Fibroblast of skin of abdomen (primary cell): ENCODE measurements around the gene ADAM33.

ENCODE experiments used
- DNase-seq: peaks from one replicate; pipeline ENCODE4 v3.0.0-alpha.2; 2013

The ADAM33 gene

DNA sequence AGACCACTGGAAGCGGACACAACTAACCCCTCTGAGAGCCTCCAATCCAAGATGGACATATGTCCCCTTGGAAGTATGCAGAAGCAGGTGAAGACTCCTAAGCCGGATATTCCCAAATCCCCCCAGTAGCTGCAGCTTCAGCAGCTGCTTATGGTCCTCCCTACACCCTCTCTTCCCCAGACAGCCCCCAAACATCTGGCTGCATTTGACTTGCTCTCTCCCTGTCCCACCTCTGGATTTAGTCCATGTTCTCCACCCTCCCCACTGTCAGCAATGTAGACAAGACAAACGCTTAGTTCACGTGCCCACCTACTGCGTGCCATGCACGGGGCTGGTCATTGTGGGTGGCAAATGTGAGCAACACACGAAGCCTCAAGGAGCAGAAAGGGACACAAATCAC is 4.6 kb upstream of the ADAM33 start:
- no peak for DNase-seq

DNA sequence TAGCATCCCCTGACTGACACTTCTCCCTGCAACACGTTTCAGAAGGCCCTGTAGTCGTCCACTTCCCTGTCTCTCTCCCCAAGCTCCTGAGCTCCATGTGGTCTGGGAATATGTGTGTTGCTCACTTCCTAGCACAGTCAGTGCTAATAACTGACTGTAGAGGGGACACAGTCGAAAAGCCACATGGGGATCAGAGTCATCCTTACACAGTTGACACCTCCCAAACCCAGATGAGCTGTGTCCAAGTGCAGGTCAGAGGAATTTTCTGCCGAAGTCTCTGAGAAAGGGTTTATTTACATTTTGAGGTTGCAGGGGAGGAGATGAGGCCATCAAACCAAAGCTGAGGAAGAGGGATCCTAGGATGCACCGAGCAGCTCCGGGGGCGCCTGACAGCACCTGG is 3.5 kb upstream of the ADAM33 start:
- DNase-seq: no peak

DNA sequence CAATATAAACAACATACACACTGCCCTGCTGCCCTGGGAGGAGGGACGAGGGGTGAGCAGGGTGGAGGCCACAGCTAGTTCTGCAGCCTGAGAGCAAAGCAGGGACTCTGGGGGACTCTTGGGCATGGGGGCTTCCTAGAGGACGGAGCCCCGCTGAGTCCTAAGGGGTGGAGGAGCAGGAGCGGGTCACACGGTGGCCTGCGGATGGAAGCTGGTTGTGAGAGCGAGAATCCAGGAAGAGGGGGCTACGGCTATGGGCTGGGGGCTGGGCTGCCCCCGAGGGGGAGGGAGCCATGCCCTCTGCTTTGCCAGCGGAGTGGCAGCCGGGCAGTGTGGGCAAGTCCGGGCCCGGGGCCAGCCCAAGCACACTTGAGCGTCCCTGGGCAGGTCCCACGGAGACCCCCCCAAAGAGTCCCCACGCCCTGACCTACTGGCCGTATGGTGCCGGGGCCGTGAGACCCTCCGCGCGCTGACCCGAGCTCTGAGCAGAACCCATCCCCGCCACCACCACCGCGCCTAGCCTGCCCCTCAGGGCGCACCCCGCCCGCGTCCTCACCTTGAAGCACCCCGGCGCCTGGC is 369 bp downstream of the ADAM33 start:
- DNase-seq: no peak

DNA sequence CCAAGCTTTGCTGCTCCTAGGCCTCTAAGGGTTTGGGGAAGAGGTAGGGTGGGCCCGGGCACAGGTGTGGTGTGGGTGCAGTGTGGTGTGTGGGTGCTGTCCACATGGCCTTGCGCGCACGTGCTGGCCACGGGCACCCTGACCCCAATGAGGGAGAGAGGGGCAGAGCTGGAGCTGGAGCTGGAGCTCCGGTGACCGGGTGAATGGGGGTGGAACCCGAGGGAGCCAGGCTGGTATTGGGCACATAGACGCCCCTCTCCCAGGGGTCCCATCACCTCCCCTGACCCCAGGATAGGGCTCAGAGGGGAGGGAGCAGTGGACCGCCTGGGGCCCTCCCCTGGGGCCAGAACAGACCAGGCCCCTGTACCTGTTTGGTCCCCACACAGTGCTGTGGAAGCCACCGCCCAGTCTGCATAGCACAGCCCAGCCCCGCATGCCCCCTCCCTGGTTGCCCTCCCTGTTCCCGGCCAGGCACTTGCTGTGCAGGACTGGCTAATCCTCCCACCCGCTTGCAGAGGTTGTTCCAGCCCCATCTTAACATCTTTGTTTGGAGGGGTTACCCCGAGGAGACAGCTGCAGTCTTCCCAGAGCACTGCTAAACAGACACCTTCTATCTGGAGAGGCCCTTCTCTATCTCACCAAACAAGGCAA is 984 bp downstream of the ADAM33 start:
- no peak for DNase-seq

DNA sequence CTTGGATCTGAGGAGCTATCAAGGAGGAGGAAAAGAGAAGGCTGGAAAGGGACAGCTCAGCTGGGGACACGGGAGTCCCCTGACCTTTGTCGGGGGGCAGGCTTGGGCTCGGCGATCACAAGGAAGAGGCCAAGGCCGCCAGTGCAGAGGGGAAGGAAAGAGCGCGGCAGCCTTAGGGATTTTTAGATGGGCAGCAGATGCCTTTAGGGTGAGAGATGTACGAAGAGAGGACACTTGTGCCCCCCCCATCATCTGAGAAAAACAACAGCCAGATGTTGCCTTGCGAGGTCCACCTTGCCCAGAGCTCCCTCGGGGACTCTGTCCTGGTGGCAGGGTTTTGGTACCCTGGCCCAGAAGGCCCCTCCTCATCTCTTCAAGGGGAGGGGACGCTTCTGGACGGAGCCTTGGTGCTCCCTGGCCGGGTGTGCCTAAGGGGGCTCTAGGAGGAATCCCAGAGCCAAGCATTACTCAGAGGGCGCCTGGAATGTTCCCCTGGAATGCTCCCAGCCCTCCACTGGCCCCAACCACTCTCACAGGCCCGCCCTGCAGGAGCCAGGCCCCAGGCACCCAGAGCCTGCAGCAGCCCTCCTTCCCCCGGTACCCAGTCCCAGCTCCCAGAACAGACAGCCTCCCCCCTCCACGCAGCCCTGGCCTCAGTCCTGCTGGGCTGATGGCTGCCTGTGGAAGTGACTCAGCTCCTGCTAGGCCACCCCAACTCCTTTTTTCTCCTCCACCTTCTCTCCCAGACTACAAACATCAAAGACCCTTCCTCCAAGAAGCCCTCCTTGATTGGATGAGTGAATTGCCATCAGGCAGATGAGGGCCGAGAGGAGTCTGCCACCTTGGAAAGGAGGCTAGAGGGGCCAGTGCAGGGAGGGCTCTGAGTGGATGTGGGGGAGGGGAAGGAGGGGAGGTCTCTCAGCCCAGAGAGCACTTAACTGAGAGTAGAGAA is 1.8 kb downstream of the ADAM33 start:
- DNase-seq: peak; percentile 85

DNA sequence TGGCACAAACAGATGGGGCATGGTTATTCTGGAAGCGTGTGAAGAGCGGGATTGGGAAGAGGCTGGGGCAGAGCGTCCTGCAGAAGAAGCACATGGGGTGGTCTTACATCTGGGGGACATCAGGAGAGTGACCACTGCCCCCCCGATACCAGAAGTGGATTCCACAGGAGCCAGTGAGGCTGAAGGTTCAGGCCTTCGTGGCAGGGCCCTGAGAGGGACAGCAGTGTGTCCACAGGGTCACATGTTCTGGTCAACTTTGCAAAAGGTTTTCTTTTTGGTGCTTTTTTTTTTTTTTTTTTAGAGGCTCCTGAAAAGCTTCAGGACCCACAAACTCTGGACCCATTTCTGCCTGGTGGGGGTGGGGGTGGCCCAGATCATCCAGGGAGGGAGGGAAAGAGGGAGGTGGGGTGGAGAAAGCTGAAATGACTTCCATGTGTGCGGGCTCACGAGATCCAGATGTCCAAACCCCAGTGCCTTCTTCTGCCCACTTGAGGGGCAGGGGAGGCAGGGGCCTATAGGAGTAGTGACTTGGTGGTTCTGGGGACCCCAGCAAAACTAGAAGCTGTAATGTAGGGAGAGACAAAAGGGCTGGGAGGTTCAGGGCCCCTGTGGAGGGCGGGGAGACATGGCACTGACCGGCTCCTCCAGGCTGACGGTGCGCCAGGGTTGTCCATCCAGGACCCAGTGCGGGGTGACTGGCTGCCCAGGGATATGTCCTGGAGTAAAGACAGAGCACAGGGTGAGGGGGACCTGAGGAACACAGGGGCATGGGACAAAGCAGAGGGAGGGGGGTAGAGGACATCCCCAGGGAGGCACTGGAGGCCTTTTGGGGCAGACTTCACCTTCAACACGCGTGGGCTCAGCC is 2.7 kb downstream of the ADAM33 start:
- peak; percentile 61 for DNase-seq

DNA sequence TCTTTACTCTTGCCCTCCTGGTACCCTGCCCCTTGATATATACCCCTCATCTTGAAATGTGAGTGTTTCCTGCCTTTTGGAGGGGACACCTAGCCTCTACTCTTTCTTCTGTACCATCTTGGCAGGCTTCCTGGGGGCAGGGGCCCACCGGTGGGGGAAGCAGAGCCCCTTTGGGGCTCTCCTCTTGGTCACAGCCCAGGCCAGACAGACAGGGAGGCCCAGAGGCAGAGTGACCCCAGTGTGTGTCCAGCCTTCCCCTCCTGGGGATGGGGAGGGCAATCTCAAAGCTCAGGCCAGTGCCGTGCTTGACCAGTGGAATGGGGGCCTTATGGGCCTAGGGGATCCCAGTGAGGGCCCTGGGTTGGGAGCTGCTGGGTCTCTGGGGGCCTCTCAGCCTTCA is 3.6 kb downstream of the ADAM33 start:
- DNase-seq: no peak

DNA sequence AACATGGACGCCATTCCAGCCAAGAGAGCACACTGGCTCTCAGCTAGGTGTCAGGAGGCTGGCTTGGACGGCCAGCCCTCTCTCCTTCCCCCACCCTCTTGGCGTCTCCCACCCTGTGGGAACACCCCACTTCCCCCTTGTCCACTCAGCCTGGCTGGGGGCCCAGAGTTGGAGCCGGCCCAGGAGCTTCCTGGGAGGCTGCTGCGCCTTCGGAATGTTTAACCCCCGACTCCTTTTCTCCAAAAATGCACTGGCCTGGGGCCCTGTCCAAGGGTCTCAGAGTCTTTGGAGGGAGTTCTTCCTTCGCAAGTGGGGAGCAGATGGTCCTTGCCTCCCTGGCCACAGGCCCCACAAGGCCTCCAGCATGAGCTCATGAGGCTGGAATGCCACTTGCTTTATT is 4.1 kb downstream of the ADAM33 start:
- DNase-seq: peak; percentile 67

DNA sequence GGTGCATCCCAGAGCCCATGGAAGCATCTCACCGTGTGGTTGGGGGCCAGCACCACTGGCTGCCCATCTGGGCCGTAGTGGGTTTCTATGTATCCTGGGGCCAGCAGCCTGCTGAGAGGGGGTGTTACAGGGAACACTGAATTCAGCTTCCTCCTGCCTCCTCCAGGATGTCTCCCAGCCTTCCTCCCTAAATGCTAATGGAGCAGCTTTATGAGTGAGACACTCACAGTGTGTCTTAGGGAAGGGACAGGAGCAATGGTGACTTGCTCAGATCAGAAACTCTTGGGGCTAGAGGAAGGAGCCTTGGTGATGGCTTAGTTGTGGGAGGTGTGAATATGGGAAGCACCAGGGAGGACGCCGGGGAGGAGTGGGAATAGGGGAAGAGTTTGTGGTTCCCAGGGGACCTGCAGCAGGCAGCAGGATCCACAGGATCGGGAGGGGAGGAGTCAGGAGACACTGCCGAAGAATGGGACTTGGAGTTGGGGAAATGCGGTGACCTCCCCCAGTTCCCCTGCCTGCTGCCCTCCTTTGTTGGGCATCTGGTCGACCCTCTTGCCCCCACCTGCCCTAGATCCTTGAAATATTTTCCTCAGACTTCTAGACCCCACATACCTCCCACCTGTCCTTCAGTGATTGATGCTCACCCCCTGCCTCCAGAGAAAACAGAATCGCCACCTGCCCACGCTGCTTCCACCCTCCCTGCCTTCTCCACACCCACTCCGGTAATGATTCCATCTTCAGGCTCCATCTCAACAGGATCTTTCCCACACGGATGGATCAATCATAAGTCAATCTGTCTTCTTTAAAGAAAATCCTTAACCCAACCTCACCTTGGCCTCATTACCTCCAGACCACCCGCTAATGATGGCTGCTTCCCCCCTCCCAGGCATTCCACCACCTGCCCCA is 6.6 kb downstream of the ADAM33 start:
- no peak for DNase-seq

DNA sequence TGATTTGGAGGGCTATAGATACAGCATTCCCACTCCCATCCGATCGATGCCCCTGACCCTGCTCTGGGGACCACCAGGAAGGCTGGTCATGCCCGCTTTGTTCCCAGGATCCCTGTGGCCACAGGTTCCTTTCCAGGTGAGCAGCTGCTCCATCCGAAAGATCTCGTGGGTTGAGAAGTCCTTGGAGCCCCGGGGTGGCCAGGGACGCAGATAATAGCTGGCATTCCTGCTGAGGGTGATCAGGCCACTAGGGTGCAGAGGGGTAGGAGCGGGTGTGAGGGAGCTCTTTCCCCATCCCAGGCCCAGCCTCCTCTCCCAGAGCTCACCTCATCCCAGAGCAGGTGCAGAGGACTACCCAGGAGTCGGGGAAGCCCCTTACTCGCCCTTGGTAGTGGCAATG is 7.4 kb downstream of the ADAM33 start:
- no peak for DNase-seq

DNA sequence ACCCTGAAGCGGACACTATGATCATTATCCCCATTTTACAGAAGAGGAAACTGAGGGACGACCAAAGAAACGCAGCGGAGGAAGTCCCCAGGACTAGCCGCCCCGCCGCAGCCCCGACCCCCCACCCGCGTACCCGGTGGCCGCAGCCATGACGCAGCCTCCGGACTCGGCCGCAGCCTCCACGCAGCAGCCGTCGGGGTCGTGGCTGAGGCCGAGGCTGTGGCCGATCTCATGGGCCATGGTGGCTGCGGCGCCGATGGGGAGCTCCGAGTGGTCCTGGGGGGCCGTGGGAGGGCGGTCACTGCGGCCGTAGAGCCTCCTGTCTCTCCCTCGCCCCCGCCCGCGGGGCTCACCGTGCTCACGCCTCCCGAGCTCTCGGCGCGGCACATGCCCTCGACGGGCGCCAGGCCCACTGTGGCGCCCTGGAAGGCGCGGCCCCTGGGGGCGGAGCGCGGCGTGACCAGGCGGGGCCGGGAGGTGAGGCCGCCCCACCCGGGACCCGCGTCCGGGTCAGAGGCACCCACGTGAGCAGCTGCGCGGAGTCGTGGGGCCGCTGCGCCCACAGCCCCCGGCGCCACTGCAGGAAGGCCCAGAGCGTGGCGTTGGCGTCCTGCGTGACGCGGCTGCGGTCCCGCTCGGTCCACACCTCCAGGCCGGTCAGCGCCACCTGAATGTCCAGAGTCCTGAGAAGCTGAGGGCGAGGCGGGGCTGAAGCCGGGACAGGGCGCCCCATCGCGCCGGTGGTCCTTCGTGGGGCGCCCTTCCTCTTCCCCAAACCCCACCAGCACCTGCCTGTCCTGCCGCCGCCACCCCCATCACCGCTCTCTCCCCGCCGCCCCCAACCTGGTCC is 8.4 kb downstream of the ADAM33 start:
- DNase-seq: no peak

DNA sequence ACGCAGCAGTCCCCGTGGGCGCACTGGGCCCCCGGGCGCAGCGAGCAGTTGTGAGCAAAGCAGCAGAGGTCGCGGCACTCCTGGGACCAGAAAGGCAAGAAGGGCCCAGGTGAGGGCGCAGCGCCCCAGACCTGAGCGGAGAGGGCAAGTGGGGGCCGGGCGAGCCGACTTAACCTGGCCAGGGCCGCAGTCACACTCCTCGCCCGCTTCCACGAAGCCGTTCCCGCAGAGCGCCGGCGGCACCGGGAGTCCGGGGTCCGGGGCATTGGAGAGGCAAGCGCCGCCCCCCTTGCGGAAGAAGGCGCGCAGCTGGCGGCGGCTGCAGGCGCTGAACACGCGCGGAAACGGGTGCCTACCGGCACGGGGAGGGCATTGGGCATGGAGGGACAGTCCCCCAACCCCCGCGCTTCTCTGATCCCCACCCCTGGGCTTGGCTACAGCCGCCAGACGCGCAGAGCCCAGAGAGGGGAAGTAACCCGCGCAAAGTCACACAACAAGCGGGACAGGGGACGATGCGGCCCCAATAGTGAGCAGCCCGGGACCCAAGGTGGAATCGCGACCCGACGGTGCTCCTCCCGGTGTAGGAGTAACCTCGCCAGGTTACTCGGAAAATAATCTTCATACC is 9.2 kb downstream of the ADAM33 start:
- DNase-seq: no peak

DNA sequence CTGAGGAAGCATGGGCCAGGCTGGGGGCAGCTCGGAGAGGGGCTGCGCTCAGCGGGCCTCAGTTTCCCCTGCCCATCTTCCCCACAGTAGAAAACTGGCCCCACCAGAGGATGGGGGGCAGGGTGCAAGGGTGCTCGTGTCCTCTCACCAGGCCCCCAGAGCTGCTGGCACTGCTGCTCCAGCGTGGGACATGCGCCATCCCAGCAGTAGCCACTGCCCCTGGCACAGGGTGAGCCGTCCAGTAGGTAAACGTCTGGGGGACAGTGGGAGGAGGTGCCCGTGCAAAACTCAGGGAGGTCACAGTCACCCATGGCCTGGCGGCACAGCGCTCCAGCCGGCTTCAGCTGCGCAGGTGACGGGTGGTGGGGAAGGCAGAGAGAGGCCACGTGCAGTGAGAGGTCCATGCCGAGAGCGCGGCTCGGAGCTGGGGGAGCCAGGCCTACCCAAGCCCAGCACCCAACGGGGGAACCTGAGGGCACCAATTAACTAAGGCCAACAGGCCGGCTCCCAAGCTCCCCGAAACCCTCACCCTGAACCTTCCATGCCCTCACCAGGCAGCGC is 9.7 kb downstream of the ADAM33 start:
- DNase-seq: no peak

DNA sequence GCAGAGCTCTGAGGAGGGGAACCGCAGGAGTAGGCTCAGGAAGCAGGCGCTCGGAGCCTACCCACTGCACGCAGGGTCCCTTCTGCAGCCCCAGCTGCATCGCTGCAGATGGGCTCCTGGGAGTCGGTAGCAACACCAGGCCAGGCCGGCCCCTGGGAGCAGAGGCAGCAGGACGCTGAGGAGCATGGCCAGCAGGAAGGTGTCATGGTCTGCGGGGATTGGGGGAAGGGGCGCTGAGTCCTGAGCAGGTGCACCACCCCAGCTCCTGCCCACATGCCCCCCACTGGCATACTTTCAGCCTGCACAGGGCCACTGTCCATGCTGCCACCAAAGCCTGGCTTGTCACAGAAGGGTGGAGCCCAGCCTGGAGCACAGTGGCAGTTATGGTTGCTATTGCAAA is 10.9 kb downstream of the ADAM33 start:
- DNase-seq: no peak

DNA sequence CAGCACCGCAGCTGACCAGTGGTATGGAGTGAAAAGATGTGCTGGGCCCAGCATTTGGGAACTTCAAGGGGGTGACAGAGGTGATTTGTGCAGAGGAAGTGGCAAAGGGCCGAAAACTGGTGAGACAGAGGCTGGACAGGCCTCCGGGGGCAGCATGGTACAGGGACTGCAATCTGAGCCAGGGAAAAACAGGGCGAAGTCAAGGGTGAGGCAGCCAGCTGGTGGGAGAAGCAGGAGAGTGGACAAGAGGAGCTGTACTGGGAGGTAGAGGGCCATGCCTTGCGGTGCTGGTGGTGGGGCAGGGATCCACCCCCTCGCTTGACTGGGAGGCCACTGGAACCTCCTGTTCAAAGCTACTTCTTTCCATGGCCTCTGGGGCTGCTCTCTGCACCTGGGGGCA is 11.3 kb downstream of the ADAM33 start:
- DNase-seq: no peak

DNA sequence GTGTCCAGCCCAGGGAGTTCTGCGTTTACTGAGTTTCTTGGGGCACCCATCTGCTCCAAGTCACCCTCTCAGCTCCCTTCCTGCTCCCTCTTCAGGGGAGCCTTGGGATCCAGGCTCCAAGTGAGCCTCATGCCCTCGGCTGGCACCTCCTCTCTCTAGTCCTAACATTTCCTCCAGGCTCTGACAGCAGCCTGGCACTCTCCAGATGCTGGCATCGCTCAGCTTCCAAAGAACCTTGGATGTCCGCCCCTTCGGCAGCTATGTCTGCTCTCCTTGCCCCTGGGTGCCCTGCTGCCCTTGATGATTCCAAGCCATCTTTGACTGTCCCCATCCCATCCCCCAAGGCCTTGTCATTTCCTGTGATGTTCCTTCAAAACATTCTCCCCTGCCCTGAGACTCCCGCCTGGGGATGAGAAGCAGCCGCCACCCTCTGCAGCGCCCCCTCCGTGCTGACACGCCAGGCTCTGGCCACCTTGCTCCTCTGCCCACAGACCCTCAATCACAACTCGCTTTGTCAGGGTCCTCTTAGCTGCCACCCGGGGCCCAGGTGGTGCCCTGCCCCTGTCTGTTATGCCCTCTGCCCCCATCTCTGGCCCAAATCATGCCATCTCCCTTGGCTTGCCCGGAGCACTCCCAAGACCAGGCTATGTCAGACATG is 12.0 kb downstream of the ADAM33 start:
- no peak for DNase-seq

DNA sequence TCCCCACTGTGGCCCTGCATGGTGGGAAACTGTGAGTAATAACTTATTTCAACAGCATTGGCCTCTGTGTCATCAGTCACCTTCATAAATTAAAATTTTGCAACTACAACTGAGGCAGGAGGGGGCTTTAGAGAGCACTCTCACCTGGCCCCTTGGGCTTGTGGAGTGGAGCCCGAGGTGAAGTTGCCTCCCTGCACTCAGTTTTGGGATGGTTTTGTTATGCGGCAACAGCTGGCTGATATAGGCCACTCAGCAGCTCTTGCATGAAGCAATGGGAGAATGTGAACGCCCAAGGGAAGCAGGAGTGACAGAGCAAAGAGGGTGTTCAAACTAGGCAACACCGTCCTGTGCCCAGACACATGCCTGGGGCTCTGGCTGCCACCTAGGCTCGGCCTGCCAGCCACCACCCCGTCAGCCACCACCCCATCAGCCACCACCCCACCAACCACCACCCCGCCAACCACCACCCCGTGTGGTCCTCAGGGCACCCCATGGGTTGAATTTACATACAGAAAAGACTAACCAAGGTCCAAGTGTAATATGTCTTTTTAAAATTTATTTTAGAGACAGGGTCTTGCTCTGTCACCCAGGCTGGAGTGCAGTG is 14.3 kb downstream of the ADAM33 start:
- DNase-seq: no peak

DNA sequence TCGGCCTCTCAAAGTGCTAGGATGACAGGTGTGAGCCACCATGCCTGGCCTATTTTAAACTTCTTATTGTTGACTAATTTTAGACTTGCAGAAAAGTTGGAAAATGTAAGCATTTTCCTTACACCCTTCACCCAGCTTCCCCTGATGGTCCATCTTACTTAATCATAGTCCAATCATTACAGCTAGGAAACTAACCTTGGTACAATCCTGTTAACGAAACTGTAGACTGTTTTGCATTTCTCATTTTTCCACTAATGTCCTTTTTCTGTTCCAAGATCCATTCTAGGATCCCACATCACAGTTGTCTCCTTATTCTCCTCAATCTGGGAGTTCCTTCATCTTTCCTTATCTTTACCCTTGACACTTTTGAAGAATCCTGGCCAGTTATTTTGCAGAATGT is 18.0 kb downstream of the ADAM33 start:
- DNase-seq: no peak
